ENCODE data around the gene SLC9A2. TPM values are rescaled to one million over a fixed set of nuclear protein-coding genes. Genes with fewer than 3 reads are reported as not detected.

SLC9A2 gene
- total RNA-seq, 1 donor from 2014 or later, result not detected

- Mint-ChIP-seq H3K27ac (no peak overlapping the region), H3K27me3 (ENCODE audit: insufficient read depth) (peaks cover 6% of the 10 kb centered on the region), H3K36me3 (ENCODE audit: low read depth) (no peaks in the 10 kb centered on the region), H3K4me3 (no peak overlapping the region), H3K9me3 (no peaks in the 10 kb centered on the region), H3K4me1 (ENCODE audit: low read depth) (no peaks in the 10 kb centered on the region)
- intact Hi-C loops (cut with micrococcal nuclease), result loop anchor here (5.0 kb wide), 1 partner anchor 72 kb away; no protein-coding TSS in a partner anchor
- DNase-seq (ENCODE audit: low spot score), result no peak
These were observed 24.8 kb upstream of the SLC9A2 start for GRCh38 chr2:102594445-102595016.

- H3K27me3 Mint-ChIP-seq (ENCODE audit: insufficient read depth), result peaks cover 13% of the 10 kb centered on the region
- H3K9me3 Mint-ChIP-seq, result no peaks in the 10 kb centered on the region
- no peaks in the 10 kb centered on the region for H3K4me1 Mint-ChIP-seq (ENCODE audit: low read depth)
- no peaks in the 10 kb centered on the region for H3K36me3 Mint-ChIP-seq (ENCODE audit: low read depth)
- H3K27ac Mint-ChIP-seq, result no peak overlapping the region
- no peak for DNase-seq (ENCODE audit: low spot score)
- intact Hi-C loops (cut with micrococcal nuclease), result no loop called here
- H3K4me3 Mint-ChIP-seq, result no peak overlapping the region
These were observed 21.6 kb upstream of the SLC9A2 start for GRCh38 chr2:102597788-102598187.

- Mint-ChIP-seq H3K4me1 (ENCODE audit: low read depth) (no peaks in the 10 kb centered on the region), H3K27ac (no peak overlapping the region)
- intact Hi-C loops (cut with micrococcal nuclease), result no loop called here
These were observed 19.9 kb upstream of the SLC9A2 start for GRCh38 chr2:102599486-102599885.

DNA sequence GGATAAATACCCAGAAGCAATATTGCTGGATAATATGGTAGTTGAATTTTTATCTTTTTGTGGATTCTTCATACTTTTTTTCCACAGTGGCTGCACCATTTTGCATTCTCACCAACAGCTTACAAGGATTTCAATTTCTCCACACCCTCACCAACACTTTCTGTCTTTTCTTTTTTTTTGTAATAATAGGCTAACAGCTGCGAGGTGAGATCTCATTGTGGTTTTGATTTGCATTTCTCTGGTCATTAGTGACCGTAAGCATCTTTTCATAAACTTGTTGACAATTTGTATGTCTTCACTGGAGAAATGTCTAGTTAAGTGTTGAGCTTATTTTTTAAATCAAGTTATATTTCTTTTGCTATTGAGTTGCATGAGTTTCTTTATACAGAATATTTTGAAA, 17.6 kb upstream of the SLC9A2 start:
- no peak overlapping the region for H3K4me3 Mint-ChIP-seq
- no peak for DNase-seq (ENCODE audit: low spot score)
- H3K27ac Mint-ChIP-seq, result no peak overlapping the region
- intact Hi-C loops (cut with micrococcal nuclease), result no loop called here
- no peaks in the 10 kb centered on the region for H3K9me3 Mint-ChIP-seq
- H3K36me3 Mint-ChIP-seq (ENCODE audit: low read depth), result no peaks in the 10 kb centered on the region
- H3K27me3 Mint-ChIP-seq (ENCODE audit: insufficient read depth), result peaks cover 13% of the 10 kb centered on the region
- H3K4me1 Mint-ChIP-seq (ENCODE audit: low read depth), result no peaks in the 10 kb centered on the region

More at GRCh38 chr2:102599486-102599885, 19.9 kb upstream of the SLC9A2 start:
- no peak for DNase-seq (ENCODE audit: low spot score)
- H3K27me3 Mint-ChIP-seq (ENCODE audit: insufficient read depth), result peaks cover 13% of the 10 kb centered on the region
- no peaks in the 10 kb centered on the region for H3K36me3 Mint-ChIP-seq (ENCODE audit: low read depth)
- no peak overlapping the region for H3K4me3 Mint-ChIP-seq
- no peaks in the 10 kb centered on the region for H3K9me3 Mint-ChIP-seq

GRCh38 chr2:102603904-102604303, 15.4 kb upstream of the SLC9A2 start:
- Mint-ChIP-seq H3K36me3 (ENCODE audit: low read depth) (no peaks in the 10 kb centered on the region), H3K4me3 (no peak overlapping the region), H3K27ac (no peak overlapping the region), H3K27me3 (ENCODE audit: insufficient read depth) (peaks cover 12% of the 10 kb centered on the region), H3K4me1 (ENCODE audit: low read depth) (no peaks in the 10 kb centered on the region), H3K9me3 (no peaks in the 10 kb centered on the region)
- intact Hi-C loops (cut with micrococcal nuclease), result no loop called here
- DNase-seq (ENCODE audit: low spot score), result no peak

GRCh38 chr2:102604769-102605168, 14.6 kb upstream of the SLC9A2 start:
- H3K4me1 Mint-ChIP-seq (ENCODE audit: low read depth), result no peaks in the 10 kb centered on the region
- no peaks in the 10 kb centered on the region for H3K36me3 Mint-ChIP-seq (ENCODE audit: low read depth)
- intact Hi-C loops (cut with micrococcal nuclease), result no loop called here
- no peaks in the 10 kb centered on the region for H3K9me3 Mint-ChIP-seq
- no peak for DNase-seq (ENCODE audit: low spot score)
- no peak overlapping the region for H3K27ac Mint-ChIP-seq
- H3K4me3 Mint-ChIP-seq, result no peak overlapping the region
- H3K27me3 Mint-ChIP-seq (ENCODE audit: insufficient read depth), result peaks cover 12% of the 10 kb centered on the region

- no peaks in the 10 kb centered on the region for H3K9me3 Mint-ChIP-seq
- H3K36me3 Mint-ChIP-seq (ENCODE audit: low read depth), result no peaks in the 10 kb centered on the region
- intact Hi-C loops (cut with micrococcal nuclease), result no loop called here
- no peaks in the 10 kb centered on the region for H3K4me1 Mint-ChIP-seq (ENCODE audit: low read depth)
- peaks cover 6% of the 10 kb centered on the region for H3K27me3 Mint-ChIP-seq (ENCODE audit: insufficient read depth)
- no peak overlapping the region for H3K27ac Mint-ChIP-seq
- H3K4me3 Mint-ChIP-seq, result no peak overlapping the region
- no peak for DNase-seq (ENCODE audit: low spot score)
These were observed 13.0 kb upstream of the SLC9A2 start for GRCh38 chr2:102606353-102606752.

- DNase-seq (ENCODE audit: low spot score), result no peak
- H3K36me3 Mint-ChIP-seq (ENCODE audit: low read depth), result no peaks in the 10 kb centered on the region
- no peak overlapping the region for H3K27ac Mint-ChIP-seq
- H3K4me3 Mint-ChIP-seq, result no peak overlapping the region
- H3K27me3 Mint-ChIP-seq (ENCODE audit: insufficient read depth), result peaks cover 56% of the 10 kb centered on the region
- peaks cover 9% of the 10 kb centered on the region for H3K4me1 Mint-ChIP-seq (ENCODE audit: low read depth)
- intact Hi-C loops (cut with micrococcal nuclease), result loop anchor here (1.0 to 10.0 kb wide), 7 partner anchors 46 to 734 kb away; partner anchors contain the start of gene SLC9A4
- H3K9me3 Mint-ChIP-seq, result no peaks in the 10 kb centered on the region
These were observed 3.5 kb upstream of the SLC9A2 start for GRCh38 chr2:102615620-102616436.

GRCh38 chr2:102618452-102619413, 620 bp upstream of the SLC9A2 start:
- no peaks in the 10 kb centered on the region for H3K9me3 Mint-ChIP-seq
- peak overlapping the region; percentile 49 for H3K27ac Mint-ChIP-seq
- H3K27me3 Mint-ChIP-seq (ENCODE audit: insufficient read depth), result peaks cover 74% of the 10 kb centered on the region
- peak overlapping the region; percentile 70 for H3K4me3 Mint-ChIP-seq
- peaks cover 9% of the 10 kb centered on the region for H3K4me1 Mint-ChIP-seq (ENCODE audit: low read depth)
- DNase-seq (ENCODE audit: low spot score), result no peak
- intact Hi-C loops (cut with micrococcal nuclease), result loop anchor here (5.0 to 10.0 kb wide), 5 partner anchors 44 to 736 kb away; no protein-coding TSS in a partner anchor
- H3K36me3 Mint-ChIP-seq (ENCODE audit: low read depth), result no peaks in the 10 kb centered on the region

DNA sequence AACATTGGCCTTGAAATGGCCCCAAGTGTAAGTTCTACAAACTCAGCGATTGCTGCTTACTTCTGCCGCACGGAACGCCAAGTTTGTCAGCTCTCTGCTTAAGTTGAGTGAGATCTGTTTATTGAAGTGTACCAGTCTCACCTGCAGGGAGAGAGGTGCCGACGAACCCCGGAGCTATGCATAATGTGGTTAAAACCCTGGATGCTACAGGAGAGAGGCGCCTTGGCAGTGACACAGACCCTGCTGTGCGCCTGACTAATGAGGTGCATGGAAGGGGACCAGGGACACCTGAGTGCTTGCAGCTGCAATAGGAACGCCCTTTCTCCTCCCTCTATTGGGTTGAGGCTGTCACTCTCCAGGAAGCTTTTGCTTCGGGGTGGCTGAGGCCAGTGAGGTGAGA, 979 bp downstream of the SLC9A2 start:
- peaks cover 60% of the 10 kb centered on the region for H3K27me3 Mint-ChIP-seq (ENCODE audit: insufficient read depth)
- H3K36me3 Mint-ChIP-seq (ENCODE audit: low read depth), result no peaks in the 10 kb centered on the region
- intact Hi-C loops (cut with micrococcal nuclease), result no loop called here
- no peak for DNase-seq (ENCODE audit: low spot score)
- H3K4me3 Mint-ChIP-seq, result peak overlapping the region; percentile 53
- no peak overlapping the region for H3K27ac Mint-ChIP-seq
- no peaks in the 10 kb centered on the region for H3K9me3 Mint-ChIP-seq
- peaks cover 9% of the 10 kb centered on the region for H3K4me1 Mint-ChIP-seq (ENCODE audit: low read depth)

DNA sequence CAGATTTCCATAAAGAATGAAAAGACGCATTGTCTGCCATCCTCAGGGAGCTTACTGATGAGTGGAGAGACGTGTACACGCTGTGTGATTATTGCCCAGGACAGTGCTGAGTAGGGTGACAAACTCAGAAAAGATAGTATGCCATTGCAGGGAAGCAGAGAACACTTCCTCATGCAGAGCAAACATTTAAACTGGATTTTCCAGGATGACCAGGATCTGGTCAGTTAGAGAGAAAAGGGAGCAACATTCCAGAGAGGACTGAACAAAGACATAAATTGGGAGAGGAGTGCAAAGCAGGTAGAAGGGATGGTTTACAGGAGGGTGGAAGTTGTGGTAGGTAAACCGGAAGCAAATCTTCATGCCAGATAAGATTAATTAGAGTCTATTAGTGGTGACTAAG, 2.3 kb downstream of the SLC9A2 start:
- Mint-ChIP-seq H3K9me3 (no peaks in the 10 kb centered on the region), H3K27me3 (ENCODE audit: insufficient read depth) (peaks cover 55% of the 10 kb centered on the region), H3K4me1 (ENCODE audit: low read depth) (peaks cover 9% of the 10 kb centered on the region), H3K27ac (no peak overlapping the region), H3K36me3 (ENCODE audit: low read depth) (no peaks in the 10 kb centered on the region), H3K4me3 (no peak overlapping the region)
- no peak for DNase-seq (ENCODE audit: low spot score)
- intact Hi-C loops (cut with micrococcal nuclease), result no loop called here

- H3K9me3 Mint-ChIP-seq, result no peaks in the 10 kb centered on the region
- no peak for DNase-seq (ENCODE audit: low spot score)
- peaks cover 53% of the 10 kb centered on the region for H3K27me3 Mint-ChIP-seq (ENCODE audit: insufficient read depth)
- H3K36me3 Mint-ChIP-seq (ENCODE audit: low read depth), result no peaks in the 10 kb centered on the region
- H3K27ac Mint-ChIP-seq, result no peak overlapping the region
- no peak overlapping the region for H3K4me3 Mint-ChIP-seq
- intact Hi-C loops (cut with micrococcal nuclease), result no loop called here
- H3K4me1 Mint-ChIP-seq (ENCODE audit: low read depth), result peaks cover 9% of the 10 kb centered on the region
These were observed 3.3 kb downstream of the SLC9A2 start for GRCh38 chr2:102622646-102623045.

All from activated T-helper 1 cell treated with anti-CD3 and anti-CD28 coated beads, Interleukin-12 subunit alpha, Interleukin-12 subunit beta, Interleukin-2, Interleukin-4 antibody, amounts not matched to agents 30 ng/mL and 10 ng/mL and 1 ng/mL, durations not matched to agents 14 hours and 24 hours and 36 hours (primary cell).